Measurements from ENCODE around the gene SEMA3B. TPM values are rescaled to one million over a fixed set of nuclear protein-coding genes. Genes with fewer than 3 reads are reported as not detected.
A peak's percentile ranks its signal among the peaks of the same experiment; 100 is the strongest.

SEMA3B gene
- total and polyA plus RNA-seq, 9 of the 15 experiments (the other 6 are each of a cell fraction or from before 2014, with no cell fraction given), result 0.03 to 1.8 (median 0.55) TPM; not detected in 1

- TF ChIP-seq POLR2G (IDR thresholded peaks at IDR 0.05; ENCODE audit: low read depth, low read length) (peak; percentile 78), CHD1 (IDR thresholded peaks at IDR 0.05; ENCODE audit: low read length) (peak; percentile 53), ZNF224 (CRISPR knock-in tag; IDR thresholded peaks at IDR 0.05) (no peak), ATF6 (CRISPR knock-in tag; IDR thresholded peaks at IDR 0.05) (0 out of 2 replicates have a peak, but pooled peaks have one; percentile 52), STAG1 (CRISPR knock-in tag; IDR thresholded peaks at IDR 0.05; ENCODE audit: borderline replicate concordance) (peak; percentile 54; the same call in 1 of the 2 replicates), EGR1 (conservative IDR thresholded peaks at IDR 0.05) (peak; percentile 72), ZFX (CRISPR knock-in tag; IDR thresholded peaks at IDR 0.05) (peak; percentile 94), CBFA2T3 (IDR thresholded peaks at IDR 0.05) (no peak), JUN (IDR thresholded peaks at IDR 0.05; ENCODE audit: borderline replicate concordance, low read depth, low read length) (peak; percentile 88), JUN (CRISPR knock-in tag; IDR thresholded peaks at IDR 0.05; ENCODE audit: borderline replicate concordance) (peak; percentile 74; the same call in 1 of the 2 replicates), L3MBTL2 (IDR thresholded peaks at IDR 0.05) (peak; percentile 50), EP400 (IDR thresholded peaks at IDR 0.05) (peak; percentile 49; the same call in 1 of the 2 replicates), KLF16 (IDR thresholded peaks at IDR 0.05) (peak; percentile 31; the same call in 1 of the 2 replicates), RBM22 (IDR thresholded peaks at IDR 0.05; ENCODE audit: low read depth, low read length, poor library complexity, severe bottlenecking) (peak; percentile 11), MYC (IDR thresholded peaks at IDR 0.05; ENCODE audit: low read depth, low read length) (peak; percentile 63), MYC (CRISPR knock-in tag; IDR thresholded peaks at IDR 0.05; ENCODE audit: borderline replicate concordance, low read depth) (no peak), ZBTB12 (CRISPR knock-in tag; IDR thresholded peaks at IDR 0.05) (peak; percentile 66; the same call in 1 of the 2 replicates), CTBP1 (IDR thresholded peaks at IDR 0.05; ENCODE audit: borderline replicate concordance) (peak; percentile 54; the same call in 1 of the 2 replicates), ZNF584 (CRISPR knock-in tag; IDR thresholded peaks at IDR 0.05; ENCODE audit: low read depth) (no peak)
- TF ChIP-seq, protein P1, sequence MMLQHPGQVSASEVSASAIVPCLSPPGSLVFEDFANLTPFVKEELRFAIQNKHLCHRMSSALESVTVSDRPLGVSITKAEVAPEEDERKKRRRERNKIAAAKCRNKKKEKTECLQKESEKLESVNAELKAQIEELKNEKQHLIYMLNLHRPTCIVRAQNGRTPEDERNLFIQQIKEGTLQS (IDR thresholded peaks at IDR 0.05), result peak; percentile 81
- TF ChIP-seq, protein P1 (CRISPR knock-in tag; conservative IDR thresholded peaks at IDR 0.05), result no peak
- TF ChIP-seq, protein P2, sequence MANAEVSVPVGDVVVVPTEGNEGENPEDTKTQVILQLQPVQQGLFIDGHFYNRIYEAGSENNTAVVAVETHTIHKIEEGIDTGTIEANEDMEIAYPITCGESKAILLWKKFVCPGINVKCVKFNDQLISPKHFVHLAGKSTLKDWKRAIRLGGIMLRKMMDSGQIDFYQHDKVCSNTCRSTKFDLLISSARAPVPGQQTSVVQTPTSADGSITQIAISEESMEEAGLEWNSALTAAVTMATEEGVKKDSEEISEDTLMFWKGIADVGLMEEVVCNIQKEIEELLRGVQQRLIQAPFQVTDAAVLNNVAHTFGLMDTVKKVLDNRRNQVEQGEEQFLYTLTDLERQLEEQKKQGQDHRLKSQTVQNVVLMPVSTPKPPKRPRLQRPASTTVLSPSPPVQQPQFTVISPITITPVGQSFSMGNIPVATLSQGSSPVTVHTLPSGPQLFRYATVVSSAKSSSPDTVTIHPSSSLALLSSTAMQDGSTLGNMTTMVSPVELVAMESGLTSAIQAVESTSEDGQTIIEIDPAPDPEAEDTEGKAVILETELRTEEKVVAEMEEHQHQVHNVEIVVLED (CRISPR knock-in tag; IDR thresholded peaks at IDR 0.05), result 0 out of 2 replicates have a peak, but pooled peaks have one; percentile 27
Observed at GRCh38 chr3:50260027-50260941, 8.7 kb upstream of the SEMA3B start (continued).
